ENCODE results near the gene OR51I2. TPM values are rescaled to one million over a fixed set of nuclear protein-coding genes. Genes with fewer than 3 reads are reported as not detected.

OR51I2 gene
- total RNA-seq, 1 experiment from 2014 or later, result not detected

DNA sequence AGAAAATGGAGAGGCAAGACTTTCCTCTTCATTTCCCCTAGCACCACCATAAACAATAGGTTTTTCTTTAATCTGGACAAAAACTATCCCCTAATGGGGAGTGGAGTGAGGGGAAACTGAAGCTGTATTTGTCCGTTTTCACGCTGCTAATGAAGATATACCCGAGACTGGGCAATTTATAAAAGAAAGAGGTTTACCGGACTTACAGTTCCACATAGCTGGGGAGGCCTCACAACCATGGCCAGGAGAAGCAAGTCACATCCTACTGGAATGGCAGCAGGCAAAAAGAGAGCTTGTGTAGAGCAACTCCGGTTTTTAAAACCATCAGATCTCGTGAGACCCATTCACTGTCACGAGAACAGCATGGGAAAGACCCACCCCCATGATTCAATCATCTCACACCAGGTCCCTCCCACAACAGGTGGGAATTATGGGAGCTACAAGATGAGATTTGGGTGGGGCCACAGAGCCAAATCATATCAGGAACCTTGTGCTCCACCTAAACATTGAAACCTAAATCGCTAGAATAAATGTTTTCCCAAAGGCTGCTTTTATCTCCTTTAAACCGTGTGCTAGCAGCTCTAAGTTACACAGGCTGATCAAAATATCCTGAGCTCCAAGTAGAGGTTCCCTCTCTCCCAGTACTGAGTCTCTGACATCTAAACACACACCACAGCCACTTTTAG lies 56.4 kb downstream of the OR51I2 start:
- DNase-seq (ENCODE audit: low read depth), result no peak

Other genes with a start within 250 kb of the OR51I2 start
- gene OR51V1, start 248.6 kb upstream of the OR51I2 start, total RNA-seq (2014; rRNA removed; shearing (Covaris generic)), result not detected in 2 replicates
- gene HBB, start 222.3 kb upstream of the OR51I2 start, total RNA-seq (2014; rRNA removed; shearing (Covaris generic)), result not detected in 2 replicates
- gene HBD, start 214.8 kb upstream of the OR51I2 start, total RNA-seq (2014; rRNA removed; shearing (Covaris generic)), result 0.32 and 0.44 TPM in 2 replicates
- not detected in 2 replicates for gene HBG1, start 199.5 kb upstream of the OR51I2 start, total RNA-seq (2014; rRNA removed; shearing (Covaris generic))
- gene HBG2, start 194.5 kb upstream of the OR51I2 start, total RNA-seq (2014; rRNA removed; shearing (Covaris generic)), result not detected in 2 replicates
- gene HBE1, start 179.4 kb upstream of the OR51I2 start, total RNA-seq (2014; rRNA removed; shearing (Covaris generic)), result 2.2 and 7.0 TPM in 2 replicates
- gene OR51B4, start 147.4 kb upstream of the OR51I2 start, total RNA-seq (2014; rRNA removed; shearing (Covaris generic)), result 2.0 TPM in 1 of 2 replicates, not detected in the other
- not detected in 2 replicates for gene OR51B2, start 125.0 kb upstream of the OR51I2 start, total RNA-seq (2014; rRNA removed; shearing (Covaris generic))
- not detected in 2 replicates for gene OR51B5, start 105.8 kb upstream of the OR51I2 start, total RNA-seq (2014; rRNA removed; shearing (Covaris generic))
- not detected in 2 replicates for gene OR51B6, start 97.8 kb upstream of the OR51I2 start, total RNA-seq (2014; rRNA removed; shearing (Covaris generic))
- not detected in 2 replicates for gene OR51M1, start 65.5 kb upstream of the OR51I2 start, total RNA-seq (2014; rRNA removed; shearing (Covaris generic))
- not detected in 2 replicates for gene OR51Q1, start 27.2 kb upstream of the OR51I2 start, total RNA-seq (2014; rRNA removed; shearing (Covaris generic))
- not detected in 2 replicates for gene OR51I1, start 7.8 kb upstream of the OR51I2 start, total RNA-seq (2014; rRNA removed; shearing (Covaris generic))
- not detected in 2 replicates for gene OR52D1, start 39.4 kb downstream of the OR51I2 start, total RNA-seq (2014; rRNA removed; shearing (Covaris generic))
- gene UBQLN3, start 60.6 kb downstream of the OR51I2 start, total RNA-seq (2014; rRNA removed; shearing (Covaris generic)), result not detected in 2 replicates
- gene UBQLNL, start 67.4 kb downstream of the OR51I2 start, total RNA-seq (2014; rRNA removed; shearing (Covaris generic)), result 0.34 TPM in 1 of 2 replicates, not detected in the other
- gene OR52H1, start 99.2 kb downstream of the OR51I2 start, total RNA-seq (2014; rRNA removed; shearing (Covaris generic)), result not detected in 2 replicates
- not detected in 2 replicates for gene OR52B6, start 131.6 kb downstream of the OR51I2 start, total RNA-seq (2014; rRNA removed; shearing (Covaris generic))
- gene TRIM6, start 147.3 kb downstream of the OR51I2 start, total RNA-seq (2014; rRNA removed; shearing (Covaris generic)), result 9.6 and 24.7 TPM in 2 replicates
- gene TRIM34, start 175.7 kb downstream of the OR51I2 start, total RNA-seq (2014; rRNA removed; shearing (Covaris generic)), result 13.2 and 22.2 TPM in 2 replicates
- 71.1 and 92.8 TPM in 2 replicates for gene TRIM5, start 235.8 kb downstream of the OR51I2 start, total RNA-seq (2014; rRNA removed; shearing (Covaris generic))
- 101 and 128 TPM in 2 replicates for gene TRIM22, start 240.5 kb downstream of the OR51I2 start, total RNA-seq (2014; rRNA removed; shearing (Covaris generic))

All from M059J (cell line).